ENCODE results near the gene LY6G5B.

Gene LY6G5B

GRCh38 chr6:31715022-31715958 is 45.5 kb downstream of the LY6G5B start, which contains the start of gene LY6G6D:
LY6G6D (plus strand) TSS chr6:31715348; CDS start chr6:31715356, 8 bp downstream.
- DNase-seq (ENCODE audit: low read depth in 2 of 2) = no peak

GRCh38 chr6:31717499-31718222 is 47.9 kb downstream of the LY6G5B start:
- DNase-seq (ENCODE audit: low read depth in 2 of 2) = no peak

DNA sequence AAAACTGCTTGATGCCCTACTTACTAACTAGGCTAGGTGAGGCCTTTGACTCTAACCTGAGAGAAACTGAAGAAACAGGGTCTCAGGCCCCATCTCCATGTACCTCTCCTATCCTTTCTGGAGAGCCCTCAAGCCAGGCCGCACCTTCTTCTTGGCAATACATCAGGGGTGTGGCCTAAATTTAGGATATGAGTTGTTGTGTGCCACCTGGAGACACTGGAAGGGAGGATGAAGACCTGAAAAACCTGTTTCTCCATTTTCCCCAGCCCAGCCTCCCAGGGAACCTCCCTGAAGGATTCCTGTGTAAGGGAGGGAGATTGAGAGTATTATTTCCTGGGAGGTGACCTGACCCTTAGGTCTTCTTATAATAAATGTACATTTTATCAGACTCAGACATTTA is 48.5 kb downstream of the LY6G5B start:
- no peak for DNase-seq (ENCODE audit: low read depth in 2 of 2)

- no peak for DNase-seq (ENCODE audit: low read depth in 2 of 2)
Observed at GRCh38 chr6:31719001-31719400, 49.2 kb downstream of the LY6G5B start.

- DNase-seq (ENCODE audit: low read depth in 2 of 2) = no peak
Observed at GRCh38 chr6:31720196-31720770, 50.5 kb downstream of the LY6G5B start.

DNA sequence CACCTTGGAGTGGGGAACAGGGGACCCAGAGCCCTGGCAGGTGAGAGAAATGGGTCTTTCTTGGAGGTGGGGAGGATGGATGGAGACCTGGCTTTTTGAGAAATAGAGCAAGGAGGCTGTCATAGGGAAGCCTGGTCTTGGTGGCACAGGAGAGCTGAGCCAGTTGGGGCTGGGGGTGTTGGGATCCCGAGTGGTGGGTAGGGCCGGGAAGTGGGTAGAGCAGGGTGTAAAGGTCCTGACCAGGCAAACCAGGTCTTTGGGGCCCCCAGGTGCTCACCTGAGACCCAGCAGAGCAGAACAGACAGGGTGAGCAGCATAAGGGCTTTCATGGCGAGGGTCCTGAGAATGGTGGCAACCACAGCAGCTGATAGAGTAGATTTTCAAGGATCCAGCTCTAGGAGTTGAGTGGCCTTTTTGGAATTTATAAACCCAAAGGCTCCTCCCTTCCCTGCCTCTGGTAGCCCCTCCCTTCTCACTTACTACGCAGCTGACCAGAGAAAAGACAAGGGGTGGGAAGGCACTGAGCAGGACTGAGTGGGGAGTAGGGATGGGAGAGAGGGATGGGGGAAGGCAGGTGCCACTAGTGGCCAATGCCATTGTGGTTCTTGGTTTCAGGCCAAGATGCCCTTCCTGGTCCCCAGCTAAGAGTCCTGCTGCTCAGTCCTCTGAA is 51.7 kb downstream of the LY6G5B start, which contains the start of gene LY6G6C:
TSS of gene LY6G6C (minus strand) at position 396 of the 670 bp plus-strand sequence. CDS start at position 329, 67 bp downstream.
- no peak for DNase-seq (ENCODE audit: low read depth in 2 of 2)

DNA sequence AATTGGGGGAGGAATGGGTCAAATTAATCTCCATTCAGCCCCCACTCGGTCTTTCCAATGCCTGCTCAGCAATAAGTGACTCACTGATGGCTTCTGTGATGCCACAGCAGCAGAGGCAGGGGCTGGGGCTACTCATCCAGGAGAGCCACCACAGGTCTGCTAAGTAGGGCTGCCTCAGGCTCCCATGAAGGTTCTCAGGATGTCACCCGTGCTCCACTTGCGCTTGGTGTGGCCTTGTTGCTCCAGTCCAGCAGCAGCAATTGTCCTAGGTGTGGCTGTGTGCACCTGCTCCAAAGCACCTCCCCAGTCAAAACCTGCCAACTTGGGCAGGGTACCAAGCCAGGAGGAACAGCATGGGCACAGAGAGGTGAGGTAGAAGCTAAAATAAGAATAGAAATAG is 52.4 kb downstream of the LY6G5B start:
- no peak for DNase-seq (ENCODE audit: low read depth in 2 of 2)

All from stimulated activated CD4-positive, alpha-beta T cell treated with anti-CD3 and anti-CD28 coated beads, Interleukin-15, amount 100 ng/mL, for 48 hours (primary cell).